ENCODE results near the gene RAD9B.

DNA sequence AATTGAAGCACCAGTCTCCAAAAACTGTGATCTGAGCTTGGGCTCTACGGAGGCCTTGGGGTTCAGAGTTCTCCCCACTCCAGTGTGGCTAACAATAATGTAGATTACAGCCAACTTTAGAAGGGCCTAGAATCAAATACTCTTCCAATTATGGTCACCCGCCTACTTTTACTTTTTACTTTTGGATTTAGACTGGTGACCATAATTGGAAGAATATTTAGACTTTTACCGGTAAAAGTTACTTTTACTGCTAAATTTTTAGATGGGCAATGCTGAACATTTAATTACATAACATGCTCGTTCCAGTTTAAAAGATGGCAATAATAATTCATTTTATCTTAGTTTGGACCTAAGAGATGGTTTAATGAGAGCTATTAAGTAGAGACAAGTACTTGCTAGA lies 41.8 kb downstream of the RAD9B start:
- TF ChIP-seq EZH2 (IDR thresholded peaks at IDR 0.05; ENCODE audit: insufficient read depth, poor library complexity, severe bottlenecking) (no peak), EZH2phosphoT487 (IDR thresholded peaks at IDR 0.05; ENCODE audit: insufficient read depth, low read depth) (no peak)
